A549 (cell line): ENCODE results near the gene OLIG1.

Experiments
- CTCF ChIP-seq: fragments of >200 bp; sonication (Bioruptor Twin); formaldehyde crosslinking; IDR thresholded peaks from 3 replicates; pipeline ENCODE4 v1.5.1; 2016
- EP300 ChIP-seq, 2 experiments: fragments of >200 bp; sonication (Bioruptor Twin); formaldehyde crosslinking; IDR thresholded peaks; 2 replicates in 1 of 2; 3 replicates in 1 of 2; pipeline ENCODE4 v1.6.1; 2016 to 2017
- JUNB ChIP-seq: fragments of >200 bp; sonication (Bioruptor Twin); formaldehyde crosslinking; IDR thresholded peaks from 2 replicates; pipeline ENCODE4 v1.6.1; 2016
- NFE2L2 ChIP-seq: fragments of 150-350 bp; conservative IDR thresholded peaks from 2 replicates; pipeline ENCODE4 v1.6.1; 2014; ENCODE audit warnings: low read length

- TF ChIP-seq JUNB (no peak), CTCF (no peak), NFE2L2 (no peak), EP300 (IDR thresholded peaks at IDR 0.05) (no peak)
These were observed 38.6 kb upstream of the OLIG1 start for GRCh38 chr21:33031152-33031911.
